ENCODE results near the gene SRSF12.
"Not testable (repeated sequence)": the region's sequence is repeated elsewhere in the genome, so short reads cannot be mapped to it uniquely, and the experiment has no call there.

The SRSF12 gene

DNA sequence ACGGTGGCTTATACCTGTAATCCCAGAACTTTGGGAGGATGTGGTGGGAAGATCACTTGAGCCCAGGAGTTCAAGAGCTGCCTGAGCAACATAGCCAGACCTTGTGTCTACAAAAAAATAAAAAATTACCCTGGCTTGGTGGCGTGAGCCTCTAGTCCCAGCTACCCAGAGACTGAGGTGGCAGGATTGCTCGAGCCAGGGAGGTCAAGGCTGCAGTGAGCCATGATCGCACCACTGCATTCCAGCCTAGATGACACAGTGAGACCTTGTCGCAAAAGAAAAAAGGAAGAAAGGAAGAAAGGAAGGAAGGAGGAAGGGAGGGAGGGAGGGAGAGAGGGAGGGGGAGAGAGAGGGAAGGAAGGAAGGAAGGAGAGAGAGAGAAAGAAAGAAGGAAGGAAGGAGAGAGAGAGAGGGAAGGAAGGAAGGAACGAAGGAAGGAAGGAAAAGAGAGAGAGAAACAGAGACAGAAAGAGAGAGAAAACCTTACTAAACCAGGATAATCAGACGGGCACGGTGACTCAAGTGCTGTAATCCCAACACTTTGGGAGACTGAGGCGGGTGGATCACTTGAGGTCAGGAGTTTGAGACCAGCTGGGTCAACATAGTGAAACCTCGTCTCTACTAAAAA lies 48.2 kb downstream of the SRSF12 start:
- DNase-seq: no peak

DNA sequence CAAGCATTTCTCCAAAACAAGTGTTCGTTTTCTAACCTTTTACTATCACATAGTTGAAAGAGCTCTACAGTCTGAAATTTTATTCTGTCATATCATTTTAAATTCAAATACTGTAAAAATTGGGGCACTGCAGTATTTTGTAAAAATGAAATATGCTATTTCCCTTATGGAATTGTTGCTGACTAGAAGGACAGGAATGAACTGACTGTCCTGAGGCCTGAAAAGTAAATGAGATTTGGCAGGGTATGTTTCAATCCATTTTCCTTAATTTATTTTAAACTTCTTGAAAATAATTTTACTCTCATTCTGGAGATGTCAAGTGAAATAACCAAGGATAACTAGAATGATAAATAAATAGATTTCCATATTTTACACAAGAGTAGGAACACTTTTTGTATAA lies 49.2 kb downstream of the SRSF12 start:
- no peak for DNase-seq

DNA sequence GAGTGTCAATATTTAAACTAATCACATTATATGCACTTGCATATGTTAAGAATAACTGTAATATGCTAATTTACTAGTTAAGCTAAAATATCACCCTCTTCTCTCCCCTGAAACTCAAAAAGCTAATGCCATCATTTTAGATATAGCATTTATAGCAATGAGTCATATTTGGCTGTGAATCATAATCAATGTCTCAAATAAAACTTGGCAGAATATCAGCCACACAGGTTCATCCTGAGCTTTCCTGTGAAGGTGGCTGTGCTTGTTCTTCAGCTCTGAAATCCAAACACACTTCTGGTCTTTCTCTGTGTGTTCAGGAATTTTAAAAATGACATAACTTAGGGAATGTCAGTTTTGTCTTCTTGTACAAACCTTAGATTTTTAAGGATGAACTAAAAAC lies 50.1 kb downstream of the SRSF12 start:
- DNase-seq: no peak

DNA sequence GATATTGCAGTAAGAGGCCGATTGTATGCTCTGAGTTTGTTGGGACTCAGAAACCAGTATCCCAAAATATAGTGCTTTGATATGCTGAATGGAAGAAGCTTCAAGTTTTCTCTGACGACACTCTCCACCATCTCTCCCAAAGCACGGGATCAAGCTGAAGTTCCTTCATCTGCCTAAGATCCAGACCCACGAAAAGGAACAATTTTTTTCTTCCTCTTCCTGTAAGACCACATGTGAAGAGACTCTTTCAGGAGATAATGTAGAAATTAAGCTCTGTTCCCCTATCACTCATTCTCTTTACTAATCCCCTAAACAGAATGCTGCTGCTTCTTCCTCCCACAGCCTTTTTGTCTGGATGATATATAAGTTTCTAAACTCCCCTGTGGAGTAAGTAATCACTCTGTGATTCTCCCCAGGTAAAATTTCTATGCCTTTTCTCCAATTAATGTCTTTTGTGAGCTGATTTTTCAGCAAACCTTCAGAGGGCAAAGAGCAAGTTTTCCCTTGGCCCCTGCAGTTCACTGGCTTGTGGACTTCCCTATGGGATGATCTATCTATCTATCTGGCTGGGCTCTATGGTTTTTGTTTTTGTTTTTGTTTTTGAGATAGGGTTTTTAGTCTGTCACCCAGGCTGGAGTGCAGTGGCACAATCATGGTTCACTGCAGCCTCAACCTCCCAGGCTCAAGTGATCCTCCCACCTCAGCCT lies 50.8 kb downstream of the SRSF12 start:
- no peak for DNase-seq

DNA sequence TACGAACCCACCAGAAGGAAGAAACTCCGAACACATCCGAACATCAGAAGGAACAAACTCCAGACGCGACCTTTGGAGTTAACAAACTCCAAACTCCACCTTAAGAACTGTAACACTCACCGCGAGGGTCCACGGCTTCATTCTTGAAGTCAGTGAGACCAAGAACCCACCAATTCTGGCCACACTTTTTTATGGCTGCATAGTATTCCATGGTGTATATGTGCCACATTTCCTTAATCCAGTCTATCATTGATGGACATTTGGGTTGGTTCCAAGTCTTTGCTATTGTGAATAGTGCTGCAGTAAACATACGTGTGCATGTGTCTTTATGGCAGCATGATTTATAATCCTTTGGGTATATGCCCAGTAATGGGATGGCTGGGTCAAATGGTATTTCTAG lies 51.8 kb downstream of the SRSF12 start:
- not testable (repeated sequence) for DNase-seq

DNA sequence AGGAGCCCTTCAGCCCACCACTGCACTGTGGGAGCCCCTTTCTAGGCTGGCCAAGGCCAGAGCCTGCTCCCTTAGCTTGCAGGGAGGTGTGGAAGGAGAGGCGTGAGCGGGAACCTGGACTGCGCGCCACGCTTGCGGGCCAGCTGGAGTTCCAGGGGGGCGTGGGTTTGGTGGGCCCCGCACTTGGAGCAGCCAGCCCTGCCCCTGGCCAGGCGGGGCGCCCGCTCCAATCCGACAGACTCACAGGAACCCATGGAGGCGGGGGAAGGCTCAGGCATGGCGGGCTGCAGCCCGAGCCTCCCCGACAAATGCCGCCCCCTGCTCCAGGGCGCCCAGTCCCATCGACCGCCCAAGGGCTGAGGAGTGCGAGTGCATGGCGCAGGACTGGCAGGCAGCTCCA lies 52.9 kb downstream of the SRSF12 start:
- DNase-seq: not testable (repeated sequence)

DNA sequence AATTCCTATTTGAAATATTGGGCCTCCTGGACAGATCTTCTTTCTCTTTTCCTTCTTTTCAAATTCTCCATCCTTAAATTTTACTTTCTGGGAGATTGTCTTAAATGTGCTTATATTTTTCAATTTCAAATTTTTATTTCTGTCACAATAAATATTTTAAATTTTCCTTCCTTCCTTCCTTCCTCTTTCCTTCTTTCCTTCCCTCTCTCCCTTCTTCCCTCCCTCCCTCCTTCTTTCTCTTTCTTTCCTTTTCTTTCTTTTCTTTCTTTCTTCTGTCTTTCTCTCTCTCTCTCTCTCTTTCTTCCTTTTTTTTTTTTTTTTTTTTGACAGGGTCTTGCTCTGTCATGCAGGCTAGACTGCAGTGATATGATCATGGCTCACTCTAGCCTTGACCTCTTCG lies 54.0 kb downstream of the SRSF12 start:
- no peak for DNase-seq

DNA sequence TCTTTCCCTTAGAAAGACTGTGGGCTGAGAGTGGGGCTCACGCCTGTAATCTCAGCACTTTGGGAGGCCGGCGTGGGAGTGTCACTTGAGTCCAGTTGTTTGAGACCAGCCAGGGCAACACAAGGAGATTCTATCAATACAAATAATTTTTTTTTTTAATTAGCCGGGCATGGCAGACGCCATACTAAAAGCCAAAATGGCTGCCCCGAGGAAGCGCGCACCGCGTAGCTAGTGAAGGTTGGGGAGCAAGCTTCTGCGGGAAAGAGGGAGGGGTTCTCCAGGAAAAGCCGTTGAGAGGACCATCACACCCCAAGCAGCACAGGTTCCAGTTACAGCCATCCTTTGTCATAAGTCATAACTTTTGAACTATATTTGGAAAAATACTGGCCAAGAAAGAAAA lies 58.6 kb downstream of the SRSF12 start:
- DNase-seq: no peak

DNA sequence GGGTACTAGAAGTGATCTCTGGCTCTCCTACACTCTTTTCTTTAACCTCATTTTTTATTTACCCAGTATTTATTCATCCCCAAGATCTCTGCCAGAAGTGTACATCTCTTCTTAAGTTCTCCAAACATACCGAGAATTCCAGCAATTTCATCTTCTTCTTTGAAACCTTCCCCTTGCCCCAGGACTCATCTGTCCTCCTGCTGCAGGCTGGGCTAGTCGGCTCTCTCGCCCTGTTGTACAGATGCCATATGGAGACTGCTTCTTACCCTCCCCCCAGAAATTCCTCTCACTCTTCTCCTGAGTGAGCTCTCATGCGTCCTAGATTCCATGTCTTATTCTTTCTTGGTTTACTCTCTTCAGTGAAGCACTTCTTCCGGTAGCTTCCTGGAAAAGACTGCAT lies 59.2 kb downstream of the SRSF12 start:
- no peak for DNase-seq

DNA sequence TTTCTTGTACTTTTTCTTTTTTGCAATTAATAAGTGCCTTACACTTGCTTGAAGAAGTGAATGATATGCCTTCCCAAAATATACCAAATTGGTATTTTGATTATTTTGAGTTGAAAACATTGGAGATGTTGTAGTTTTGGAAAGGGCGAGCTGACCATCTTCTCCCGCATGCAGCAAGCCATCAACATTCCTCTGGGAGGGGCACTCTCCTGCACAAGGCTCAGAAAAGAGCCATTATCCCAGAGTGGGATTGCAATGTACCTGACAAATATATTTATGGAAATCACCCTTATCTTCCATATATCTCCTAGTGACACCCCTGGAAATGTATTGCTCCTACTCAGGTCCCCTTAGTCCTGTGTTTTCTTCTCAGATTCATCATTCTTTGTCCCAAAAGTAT lies 60.1 kb downstream of the SRSF12 start:
- DNase-seq: no peak

DNA sequence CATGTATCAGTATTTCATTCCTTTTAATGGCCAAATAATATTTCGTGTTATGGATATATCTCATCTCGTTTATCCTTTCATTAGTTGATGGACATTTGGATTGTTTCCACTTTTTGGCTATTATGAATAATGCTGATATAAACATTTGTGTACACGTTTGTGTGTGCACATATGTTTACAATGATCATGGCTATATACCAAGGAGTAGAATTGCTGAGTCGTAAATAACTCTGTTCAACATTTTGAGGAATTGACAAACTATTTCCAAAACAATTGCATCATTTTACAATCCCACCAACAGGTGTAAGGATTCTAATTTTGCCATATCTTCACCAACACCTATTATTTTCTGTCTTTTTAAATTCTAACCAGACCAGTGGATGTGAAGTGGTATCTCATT lies 63.7 kb downstream of the SRSF12 start:
- no peak for DNase-seq

DNA sequence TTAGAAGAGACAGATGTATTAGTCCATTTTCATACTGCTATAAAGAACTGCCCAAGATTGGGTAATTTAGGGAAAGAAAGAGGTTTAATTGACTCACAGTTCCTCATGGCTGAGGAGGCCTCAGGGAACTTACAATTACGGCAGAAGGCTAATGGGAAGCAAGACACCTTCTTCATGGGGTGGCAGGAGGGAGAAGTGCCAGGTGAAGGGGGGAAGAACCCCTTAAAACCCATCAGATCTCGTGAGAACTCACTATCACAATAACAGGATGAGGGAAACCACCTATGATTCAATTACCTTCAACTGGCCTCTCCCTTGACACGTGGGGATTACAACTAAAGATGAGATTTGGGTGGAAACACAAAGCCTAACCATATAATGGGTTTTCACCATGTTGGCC lies 66.2 kb downstream of the SRSF12 start:
- DNase-seq: no peak

DNA sequence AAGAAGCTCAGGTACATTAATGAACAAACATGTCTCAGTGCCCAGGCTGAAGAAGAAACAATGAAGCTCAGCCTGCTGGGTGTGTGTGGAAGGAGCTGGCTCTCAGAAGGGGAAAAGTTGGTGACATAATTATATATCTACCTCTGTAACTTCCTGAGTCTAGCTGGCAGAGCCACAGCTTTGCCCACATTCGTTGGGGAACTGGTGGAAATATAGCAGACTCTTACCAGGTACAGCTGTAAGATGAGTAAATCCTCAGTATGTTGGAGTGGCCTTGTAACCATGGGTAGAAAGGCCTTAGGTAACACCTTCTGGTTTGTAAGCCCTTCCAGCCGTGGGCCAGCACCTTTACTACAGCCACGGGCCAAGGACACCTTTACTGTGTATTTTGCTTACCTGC lies 67.2 kb downstream of the SRSF12 start:
- DNase-seq: no peak

DNA sequence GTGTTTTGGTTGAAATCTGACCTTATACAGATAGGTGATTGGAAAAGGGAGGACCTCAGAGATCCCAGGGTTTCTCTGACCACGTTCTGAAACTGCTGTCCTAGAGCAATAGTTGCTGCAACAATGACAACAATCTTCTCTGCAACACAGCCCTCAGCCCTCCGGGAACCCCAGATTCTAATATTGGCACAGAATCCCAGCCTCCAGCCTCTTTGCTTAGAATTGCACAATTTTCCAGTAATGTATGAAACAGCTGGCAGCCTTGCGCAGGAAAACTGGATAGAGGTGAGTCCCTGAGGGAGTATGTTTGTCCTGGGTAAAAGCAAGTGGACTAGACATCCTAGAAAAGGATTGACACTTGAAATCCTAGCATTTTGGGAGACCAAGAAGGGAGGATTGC lies 67.7 kb downstream of the SRSF12 start:
- no peak for DNase-seq

DNA sequence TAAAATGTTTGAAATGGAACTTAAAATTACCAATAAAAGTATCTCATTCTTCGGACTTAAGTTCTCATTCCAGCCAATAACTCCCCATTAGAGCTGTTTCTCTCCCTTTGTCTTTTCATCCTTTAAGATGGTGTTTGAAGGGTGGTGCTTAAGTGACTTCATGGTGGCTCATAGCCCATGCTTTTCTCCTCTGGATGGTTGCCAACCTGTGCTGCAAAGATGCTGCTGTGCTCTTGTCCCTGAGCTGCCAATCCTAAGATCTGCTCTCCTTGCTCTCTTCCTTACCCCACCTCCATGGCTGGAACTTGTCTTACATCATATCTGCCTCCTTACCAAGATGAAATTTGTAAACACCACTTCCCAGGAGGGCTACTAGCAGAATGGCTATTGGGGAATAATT lies 68.9 kb downstream of the SRSF12 start:
- no peak for DNase-seq

DNA sequence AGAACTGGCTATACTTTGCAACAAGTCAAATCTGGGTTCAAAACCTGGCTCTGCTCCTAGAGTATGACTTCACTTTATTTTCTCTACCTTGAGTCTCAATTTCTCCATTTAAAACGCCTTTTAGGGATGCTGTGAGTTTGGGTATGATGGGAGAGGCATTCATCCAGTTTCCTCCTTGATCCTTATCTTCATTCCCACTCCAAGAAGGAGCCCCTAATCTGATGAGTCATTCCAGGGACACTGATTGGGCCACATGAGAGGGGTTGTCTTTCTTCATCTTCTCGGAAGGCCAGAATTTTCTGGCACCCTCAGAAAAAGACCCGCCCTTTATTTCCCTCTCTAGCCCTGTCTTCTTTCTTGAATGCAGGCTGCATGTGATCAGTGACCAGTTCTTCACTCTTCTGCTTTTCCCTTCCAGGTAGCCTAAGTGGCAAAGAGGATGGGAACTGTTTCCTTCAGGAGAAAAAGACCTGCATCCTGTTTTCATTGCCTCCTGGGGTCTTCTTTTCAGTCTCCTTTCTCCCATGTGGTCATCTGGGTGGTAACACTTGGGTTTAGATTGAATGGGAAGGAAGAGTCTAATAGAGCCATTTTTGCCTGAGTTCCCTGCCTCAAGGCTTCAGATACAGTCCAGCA lies 69.5 kb downstream of the SRSF12 start:
- DNase-seq: no peak

DNA sequence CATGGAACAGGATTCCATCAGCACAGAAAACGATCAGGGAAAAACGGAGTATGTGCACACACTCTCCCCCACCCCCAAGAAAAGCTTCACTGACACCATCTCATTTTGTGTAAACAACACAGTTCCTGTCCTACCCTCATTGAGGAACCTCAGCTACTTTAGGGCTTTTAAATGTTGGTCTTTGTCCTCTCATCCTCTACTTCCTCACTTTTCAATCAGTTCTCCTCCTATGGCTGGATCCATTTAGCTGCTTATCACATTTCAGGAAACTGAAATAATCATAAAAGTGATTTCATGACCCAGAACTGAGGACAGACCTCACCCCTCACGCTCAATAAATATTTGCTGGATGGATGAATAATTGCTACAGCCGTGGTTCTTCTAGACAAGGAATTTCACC lies 70.4 kb downstream of the SRSF12 start:
- DNase-seq: no peak

All from stimulated activated CD8-positive, alpha-beta memory T cell treated with anti-CD3 and anti-CD28 coated beads, Interleukin-4, amount 100 ng/mL, for 48 hours (primary cell).